OCI-M2 (cell line): ENCODE data around the gene SPTB.

Source experiments
- DNase-seq: peaks from one replicate; lab custom pipeline; 2025; ENCODE audit not compliant: unreplicated experiment; lab: John Stamatoyannopoulos, UW

SPTB gene

GRCh38 chr14:64889352-64889751 is 9.6 kb upstream of the SPTB start:
- DNase-seq: no peak

- no peak for DNase-seq
Observed at GRCh38 chr14:64885559-64885958, 5.9 kb upstream of the SPTB start.

GRCh38 chr14:64880221-64881121 is 764 bp upstream of the SPTB start:
- no peak for DNase-seq

- DNase-seq: no peak
Observed at GRCh38 chr14:64878837-64879634, 671 bp downstream of the SPTB start.

- no peak for DNase-seq
Observed at GRCh38 chr14:64877846-64878245, 1.9 kb downstream of the SPTB start.

- DNase-seq: no peak
Observed at GRCh38 chr14:64875350-64875749, 4.4 kb downstream of the SPTB start.

- no peak for DNase-seq
Observed at GRCh38 chr14:64873506-64874219, 6.0 kb downstream of the SPTB start.

- no peak for DNase-seq
Observed at GRCh38 chr14:64871344-64871743, 8.4 kb downstream of the SPTB start.

- no peak for DNase-seq
Observed at GRCh38 chr14:64870160-64870559, 9.5 kb downstream of the SPTB start.

GRCh38 chr14:64868841-64869240 is 10.9 kb downstream of the SPTB start:
- no peak for DNase-seq

- no peak for DNase-seq
Observed at GRCh38 chr14:64868379-64868778, 11.3 kb downstream of the SPTB start.

- DNase-seq: no peak
Observed at GRCh38 chr14:64867182-64867581, 12.5 kb downstream of the SPTB start.

GRCh38 chr14:64865992-64866391 is 13.7 kb downstream of the SPTB start:
- no peak for DNase-seq

GRCh38 chr14:64865109-64865508 is 14.6 kb downstream of the SPTB start:
- no peak for DNase-seq

- no peak for DNase-seq
Observed at GRCh38 chr14:64864258-64864657, 15.4 kb downstream of the SPTB start.

- no peak for DNase-seq
Observed at GRCh38 chr14:64861916-64862315, 17.8 kb downstream of the SPTB start.

- no peak for DNase-seq
Observed at GRCh38 chr14:64860039-64860438, 19.7 kb downstream of the SPTB start.

GRCh38 chr14:64857979-64858744 is 21.5 kb downstream of the SPTB start:
- DNase-seq: no peak

GRCh38 chr14:64856529-64857445 is 22.9 kb downstream of the SPTB start:
- DNase-seq: no peak
